ENCODE measurements around the gene SPRED1. TPM values are rescaled to one million over a fixed set of nuclear protein-coding genes. Genes with fewer than 3 reads are reported as not detected.

Gene SPRED1
- total and polyA plus RNA-seq, 9 of the 15 experiments (the other 6 are each of a cell fraction or from before 2014, with no cell fraction given), result 2.8 to 17.4 (median 7.9) TPM

- TF ChIP-seq ZNF318 (IDR thresholded peaks at IDR 0.05; ENCODE audit: borderline replicate concordance in 1 of 2, low read depth in 1 of 2), result no peak
- TF ChIP-seq PREB (CRISPR knock-in tag; IDR thresholded peaks at IDR 0.05), result no peak
- TF ChIP-seq PATZ1 (CRISPR knock-in tag; IDR thresholded peaks at IDR 0.05; ENCODE audit: borderline replicate concordance), result no peak
- no peak for TF ChIP-seq KLF13 (tag; IDR thresholded peaks at IDR 0.05; ENCODE audit: borderline replicate concordance, low read depth)
- no peak for TF ChIP-seq ZNF121 (CRISPR knock-in tag; conservative IDR thresholded peaks at IDR 0.05)
- no peak for TF ChIP-seq ZNF551 (CRISPR knock-in tag; IDR thresholded peaks at IDR 0.05)
Measured at GRCh38 chr15:38349251-38349650, 96.6 kb downstream of the SPRED1 start (continued).
